Measurements from ENCODE around the gene TEX2.

The TEX2 gene

GRCh38 chr17:64282753-64283080 is 19.7 kb upstream of the TEX2 start:
- H3K36me3 ChIP-seq (ENCODE audit: control insufficient read depth in 1 of 2, insufficient read depth in 2 of 2, low read length in 2 of 2) = no peaks in the 10 kb centered on the region
- no peaks in the 10 kb centered on the region for H3K9me3 ChIP-seq (ENCODE audit: control insufficient read depth in 1 of 2, low read length in 2 of 2)
- peaks cover 0 to 8% of the 10 kb centered on the region in 2 donors for H3K4me1 ChIP-seq (ENCODE audit: control insufficient read depth in 1 of 2, insufficient read depth in 2 of 2, low read length in 2 of 2)
- H3K4me3 ChIP-seq (ENCODE audit: low read depth in 1 of 2, low read length in 2 of 2) = no peak overlapping the region
- H3K27me3 ChIP-seq (ENCODE audit: low read depth, low read length) = no peaks in the 10 kb centered on the region
- H3K27ac ChIP-seq (ENCODE audit: low read length) = no peak overlapping the region

DNA sequence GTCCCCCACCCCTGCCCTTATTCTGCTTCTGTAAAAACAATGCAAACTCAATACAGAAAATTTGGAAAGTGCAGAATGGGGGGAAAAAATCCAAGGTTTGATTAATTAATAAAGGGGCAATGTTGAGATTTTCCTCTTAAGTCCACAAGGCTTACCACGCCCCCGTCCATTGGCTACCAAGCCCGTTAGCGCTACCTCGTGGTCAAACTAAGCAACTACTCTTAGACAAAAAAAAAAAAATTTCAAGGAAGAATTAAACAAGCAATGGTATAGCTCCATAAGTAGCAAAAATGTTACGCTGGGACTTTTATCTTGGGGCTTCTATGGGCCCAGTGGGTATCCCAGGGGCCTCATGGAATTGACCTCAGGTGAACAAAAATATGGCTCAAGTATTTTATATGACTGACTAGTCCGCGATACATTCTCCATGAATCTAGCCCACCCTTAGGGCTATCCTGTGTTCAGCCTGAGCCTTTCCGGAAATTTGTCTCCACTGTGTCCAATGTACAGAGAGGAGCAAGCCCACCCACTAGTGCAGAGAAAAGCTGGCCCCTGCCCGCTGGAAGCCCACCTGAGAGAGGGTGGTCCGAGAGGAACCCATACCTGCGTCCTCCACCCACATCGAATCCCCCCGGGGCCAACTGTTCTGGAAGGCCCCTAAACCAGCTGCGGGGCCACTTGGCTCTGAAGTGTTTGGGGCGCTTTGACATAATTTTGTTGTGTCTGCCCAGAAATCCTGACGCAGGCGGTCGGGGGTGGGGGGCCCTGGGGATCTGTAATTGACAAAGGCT is 19.1 kb upstream of the TEX2 start:
- Histone ChIP-seq H3K9me3 (ENCODE audit: control insufficient read depth in 1 of 2, low read length in 2 of 2) (no peaks in the 10 kb centered on the region), H3K4me3 (ENCODE audit: low read depth in 1 of 2, low read length in 2 of 2) (no peak overlapping the region), H3K27ac (ENCODE audit: low read length) (no peak overlapping the region), H3K36me3 (ENCODE audit: control insufficient read depth in 1 of 2, insufficient read depth in 2 of 2, low read length in 2 of 2) (no peaks in the 10 kb centered on the region), H3K27me3 (ENCODE audit: low read depth, low read length) (no peaks in the 10 kb centered on the region), H3K4me1 (ENCODE audit: control insufficient read depth in 1 of 2, insufficient read depth in 2 of 2, low read length in 2 of 2) (peaks cover 0 to 14% of the 10 kb centered on the region in 2 donors)

- Histone ChIP-seq H3K4me1 (ENCODE audit: control insufficient read depth in 1 of 2, insufficient read depth in 2 of 2, low read length in 2 of 2) (peaks cover 0 to 16% of the 10 kb centered on the region in 2 donors), H3K27me3 (ENCODE audit: low read depth, low read length) (no peaks in the 10 kb centered on the region), H3K36me3 (ENCODE audit: control insufficient read depth in 1 of 2, insufficient read depth in 2 of 2, low read length in 2 of 2) (no peaks in the 10 kb centered on the region), H3K4me3 (ENCODE audit: low read depth in 1 of 2, low read length in 2 of 2) (no peak overlapping the region), H3K27ac (ENCODE audit: low read length) (no peak overlapping the region), H3K9me3 (ENCODE audit: control insufficient read depth in 1 of 2, low read length in 2 of 2) (no peaks in the 10 kb centered on the region)
These were observed 15.6 kb upstream of the TEX2 start for GRCh38 chr17:64278614-64279013.

DNA sequence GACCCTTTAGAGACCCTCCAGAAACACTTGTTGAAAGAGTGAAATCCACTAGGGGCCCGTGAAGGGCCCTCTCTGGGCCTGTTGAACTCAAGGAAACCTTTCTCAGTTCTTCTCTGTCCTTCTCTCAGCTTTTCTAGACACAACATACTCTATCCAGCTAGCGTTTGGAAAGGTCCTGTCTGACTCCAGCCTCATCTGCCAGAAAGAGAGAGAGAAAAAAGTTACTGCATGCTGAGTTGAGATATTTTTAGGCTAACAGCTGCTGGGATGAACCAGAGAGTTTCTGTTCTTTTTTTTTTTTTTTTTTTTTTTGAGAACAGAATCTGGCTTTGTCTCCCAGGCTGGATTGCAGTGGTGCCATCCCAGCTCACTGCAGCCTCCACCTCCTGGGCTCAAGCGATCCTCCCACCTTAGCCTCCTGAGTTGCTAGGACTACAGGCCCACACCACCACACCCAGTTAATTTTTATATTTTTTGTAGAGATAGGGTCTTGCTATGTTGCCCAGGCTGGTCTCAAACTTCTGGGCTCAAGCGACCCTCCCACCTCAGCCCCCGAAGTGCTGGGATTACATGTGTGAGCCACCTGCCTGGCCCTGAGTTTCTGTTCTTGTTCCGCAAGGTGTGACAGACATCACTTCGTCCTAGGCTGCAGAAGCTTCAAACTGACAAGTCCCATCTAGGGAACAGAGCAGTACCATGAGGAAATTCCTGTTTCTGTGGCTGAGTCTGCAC is 14.9 kb upstream of the TEX2 start:
- H3K27ac ChIP-seq (ENCODE audit: low read length) = no peak overlapping the region
- H3K4me1 ChIP-seq (ENCODE audit: control insufficient read depth in 1 of 2, insufficient read depth in 2 of 2, low read length in 2 of 2) = peaks cover 0 to 16% of the 10 kb centered on the region in 2 donors
- no peaks in the 10 kb centered on the region for H3K9me3 ChIP-seq (ENCODE audit: control insufficient read depth in 1 of 2, low read length in 2 of 2)
- H3K27me3 ChIP-seq (ENCODE audit: low read depth, low read length) = no peaks in the 10 kb centered on the region
- H3K36me3 ChIP-seq (ENCODE audit: control insufficient read depth in 1 of 2, insufficient read depth in 2 of 2, low read length in 2 of 2) = no peaks in the 10 kb centered on the region
- H3K4me3 ChIP-seq (ENCODE audit: low read depth in 1 of 2, low read length in 2 of 2) = no peak overlapping the region

GRCh38 chr17:64276961-64277505 is 14.0 kb upstream of the TEX2 start:
- H3K4me1 ChIP-seq (ENCODE audit: control insufficient read depth in 1 of 2, insufficient read depth in 2 of 2, low read length in 2 of 2) = peaks cover 0 to 15% of the 10 kb centered on the region in 2 donors
- peaks cover 0 to 1% of the 10 kb centered on the region in 2 donors for H3K9me3 ChIP-seq (ENCODE audit: control insufficient read depth in 1 of 2, low read length in 2 of 2)
- H3K27ac ChIP-seq (ENCODE audit: low read length) = no peak overlapping the region
- no peaks in the 10 kb centered on the region for H3K36me3 ChIP-seq (ENCODE audit: control insufficient read depth in 1 of 2, insufficient read depth in 2 of 2, low read length in 2 of 2)
- H3K4me3 ChIP-seq (ENCODE audit: low read depth in 1 of 2, low read length in 2 of 2) = no peak overlapping the region
- H3K27me3 ChIP-seq (ENCODE audit: low read depth, low read length) = no peaks in the 10 kb centered on the region

DNA sequence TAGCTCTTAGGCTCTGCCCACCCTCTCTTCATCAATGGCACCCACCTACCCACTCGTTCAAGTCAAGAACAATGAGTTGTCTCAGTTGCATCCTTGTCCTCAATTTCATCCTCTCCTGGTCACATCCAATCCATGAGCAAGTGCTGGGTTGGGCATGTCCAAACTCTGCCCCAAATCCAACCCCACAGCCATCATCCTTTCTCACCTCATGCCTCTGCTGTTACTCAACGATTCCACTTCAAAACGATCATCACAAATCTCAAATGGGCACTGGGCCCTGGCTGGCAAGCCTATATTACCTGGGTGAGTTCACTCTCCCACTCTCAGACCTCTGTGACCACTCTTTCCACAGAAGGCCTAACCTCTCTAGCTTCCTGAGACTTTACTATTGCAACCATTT is 12.0 kb upstream of the TEX2 start:
- no peaks in the 10 kb centered on the region for H3K27me3 ChIP-seq (ENCODE audit: low read depth, low read length)
- no peak overlapping the region for H3K4me3 ChIP-seq (ENCODE audit: low read depth in 1 of 2, low read length in 2 of 2)
- peaks cover 0 to 6% of the 10 kb centered on the region in 2 donors for H3K9me3 ChIP-seq (ENCODE audit: control insufficient read depth in 1 of 2, low read length in 2 of 2)
- H3K36me3 ChIP-seq (ENCODE audit: control insufficient read depth in 1 of 2, insufficient read depth in 2 of 2, low read length in 2 of 2) = no peaks in the 10 kb centered on the region
- H3K27ac ChIP-seq (ENCODE audit: low read length) = no peak overlapping the region
- peaks cover 0 to 11% of the 10 kb centered on the region in 2 donors for H3K4me1 ChIP-seq (ENCODE audit: control insufficient read depth in 1 of 2, insufficient read depth in 2 of 2, low read length in 2 of 2)

- H3K36me3 ChIP-seq (ENCODE audit: control insufficient read depth in 1 of 2, insufficient read depth in 2 of 2, low read length in 2 of 2) = no peaks in the 10 kb centered on the region
- H3K9me3 ChIP-seq (ENCODE audit: control insufficient read depth in 1 of 2, low read length in 2 of 2) = peaks cover 0 to 6% of the 10 kb centered on the region in 2 donors
- no peak overlapping the region for H3K27ac ChIP-seq (ENCODE audit: low read length)
- no peak overlapping the region for H3K4me3 ChIP-seq (ENCODE audit: low read depth in 1 of 2, low read length in 2 of 2)
- H3K27me3 ChIP-seq (ENCODE audit: low read depth, low read length) = no peaks in the 10 kb centered on the region
- H3K4me1 ChIP-seq (ENCODE audit: control insufficient read depth in 1 of 2, insufficient read depth in 2 of 2, low read length in 2 of 2) = peaks cover 0 to 8% of the 10 kb centered on the region in 2 donors
These were observed 9.9 kb upstream of the TEX2 start for GRCh38 chr17:64273006-64273405.

GRCh38 chr17:64270885-64271284 is 7.8 kb upstream of the TEX2 start:
- H3K27me3 ChIP-seq (ENCODE audit: low read depth, low read length) = no peaks in the 10 kb centered on the region
- H3K4me3 ChIP-seq (ENCODE audit: low read depth in 1 of 2, low read length in 2 of 2) = no peak overlapping the region
- no peaks in the 10 kb centered on the region for H3K4me1 ChIP-seq (ENCODE audit: control insufficient read depth in 1 of 2, insufficient read depth in 2 of 2, low read length in 2 of 2)
- H3K9me3 ChIP-seq (ENCODE audit: control insufficient read depth in 1 of 2, low read length in 2 of 2) = peaks cover 0 to 6% of the 10 kb centered on the region in 2 donors
- H3K36me3 ChIP-seq (ENCODE audit: control insufficient read depth in 1 of 2, insufficient read depth in 2 of 2, low read length in 2 of 2) = no peaks in the 10 kb centered on the region
- no peak overlapping the region for H3K27ac ChIP-seq (ENCODE audit: low read length)

DNA sequence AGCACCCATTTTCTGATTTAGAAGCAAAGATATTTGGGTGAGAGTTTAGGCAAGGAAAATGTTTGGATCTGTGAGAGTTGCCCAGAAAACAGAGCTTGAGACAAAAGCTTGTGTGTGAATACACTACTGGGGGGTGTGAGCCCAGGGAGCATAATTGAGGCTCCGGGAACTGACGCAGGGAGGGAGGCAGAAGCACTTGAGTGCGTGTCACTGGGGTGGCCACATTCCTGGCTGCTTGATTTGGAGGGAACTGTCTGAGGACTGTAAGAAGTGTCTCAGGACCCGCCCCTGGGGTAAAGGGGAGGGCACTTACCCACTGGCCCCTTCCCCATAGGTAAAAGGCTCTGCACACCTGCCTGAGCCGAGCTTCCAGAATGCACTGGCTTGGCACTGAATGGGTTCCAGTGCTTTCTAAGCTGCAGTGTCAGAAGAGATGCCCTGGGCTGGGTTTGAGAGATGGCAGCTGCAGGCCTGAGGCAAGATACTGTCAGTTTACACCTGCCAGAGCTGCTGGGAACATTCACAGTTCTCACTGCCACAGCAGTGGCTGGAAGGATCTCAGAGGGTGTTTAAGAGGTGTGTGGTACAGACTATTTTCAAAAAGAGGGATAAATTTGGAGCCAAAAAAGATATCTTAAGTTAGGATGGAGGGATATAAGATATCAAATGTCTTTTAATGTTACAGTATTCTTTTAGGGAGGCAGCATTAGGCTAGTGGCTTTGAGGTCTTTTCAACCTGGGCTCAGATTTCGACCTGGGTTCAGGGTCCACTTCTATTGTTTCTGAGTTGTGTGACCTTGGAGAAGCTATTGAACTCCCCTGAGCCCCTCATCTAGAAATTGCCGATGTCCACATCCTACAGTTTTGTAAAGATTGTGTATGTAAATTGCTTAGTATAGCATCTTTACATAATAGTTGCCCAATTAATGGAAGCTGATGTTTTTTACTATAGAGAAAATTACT is 6.9 kb upstream of the TEX2 start:
- no peaks in the 10 kb centered on the region for H3K27me3 ChIP-seq (ENCODE audit: low read depth, low read length)
- no peaks in the 10 kb centered on the region for H3K36me3 ChIP-seq (ENCODE audit: control insufficient read depth in 1 of 2, insufficient read depth in 2 of 2, low read length in 2 of 2)
- H3K9me3 ChIP-seq (ENCODE audit: control insufficient read depth in 1 of 2, low read length in 2 of 2) = peaks cover 0 to 6% of the 10 kb centered on the region in 2 donors
- no peak overlapping the region for H3K27ac ChIP-seq (ENCODE audit: low read length)
- H3K4me1 ChIP-seq (ENCODE audit: control insufficient read depth in 1 of 2, insufficient read depth in 2 of 2, low read length in 2 of 2) = no peaks in the 10 kb centered on the region
- no peak overlapping the region for H3K4me3 ChIP-seq (ENCODE audit: low read depth in 1 of 2, low read length in 2 of 2)

DNA sequence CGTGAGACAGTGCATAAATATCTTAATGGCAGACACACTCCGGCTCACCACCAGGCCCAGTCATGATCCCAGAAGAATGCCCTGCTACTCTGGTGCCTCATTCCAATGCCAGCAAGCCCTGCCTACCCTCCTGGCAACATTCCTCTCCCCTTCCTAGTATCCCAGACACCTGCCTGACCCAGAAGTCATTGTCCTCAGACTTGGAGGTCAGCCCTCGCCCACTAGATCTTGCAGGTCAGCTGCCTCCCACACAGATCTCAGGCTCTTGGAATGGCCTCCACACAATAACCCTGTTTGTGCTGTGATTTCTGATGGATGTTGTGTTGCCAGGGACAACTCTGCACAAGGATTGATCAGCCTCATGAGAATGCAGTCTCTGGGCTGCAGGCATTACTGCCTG is 1.8 kb upstream of the TEX2 start:
- no peaks in the 10 kb centered on the region for H3K36me3 ChIP-seq (ENCODE audit: control insufficient read depth in 1 of 2, insufficient read depth in 2 of 2, low read length in 2 of 2)
- H3K27me3 ChIP-seq (ENCODE audit: low read depth, low read length) = no peaks in the 10 kb centered on the region
- H3K27ac ChIP-seq (ENCODE audit: low read length) = no peak overlapping the region
- H3K4me3 ChIP-seq (ENCODE audit: low read depth in 1 of 2, low read length in 2 of 2) = no peak overlapping the region
- H3K9me3 ChIP-seq (ENCODE audit: control insufficient read depth in 1 of 2, low read length in 2 of 2) = no peaks in the 10 kb centered on the region
- peaks cover 6 to 21% of the 10 kb centered on the region in 2 donors for H3K4me1 ChIP-seq (ENCODE audit: control insufficient read depth in 1 of 2, insufficient read depth in 2 of 2, low read length in 2 of 2)
